A549 (cell line): ENCODE data around the gene EPB41L4A. TPM values are rescaled to one million over a fixed set of nuclear protein-coding genes. Genes with fewer than 3 reads are reported as not detected.
A peak's percentile ranks its signal among the peaks of the same experiment; 100 is the strongest.

Experiments used
- ATAC-seq, 2 experiments: fragments of 200-7000 bp in 1 of 2; fragments of >200 bp in 1 of 2; cut with Nextera tagmentation in 1 of 2; cut with Tn5 transposase in 1 of 2; 3 replicates each; pipeline versions ENCODE4 v1.8.0 to v1.9.1; 2018 to 2020; ENCODE audit warnings: mild to moderate bottlenecking in 1 of 2, moderate library complexity in 1 of 2
- CTCF ChIA-PET: fragments of 300-600 bp; sonication (Branson Sonifier 250); formaldehyde crosslinking; extraction: SDS; loops from one replicate; lab custom pipeline; 2021; ENCODE audit warnings: antibody characterized with exemption, inconsistent platforms; lab: Yijun Ruan, JAX
- POLR2A ChIA-PET: fragments of 350-600 bp; formaldehyde crosslinking; extraction: SDS; loops from one replicate; lab custom pipeline; 2021; ENCODE audit warnings: antibody characterized with exemption, inconsistent platforms; lab: Yijun Ruan, JAX
- DNase-seq, 2 experiments: peaks; one replicate each; pipeline versions ENCODE4 v3.0.0 to v3.0.0-alpha.2; 2011 to 2016; ENCODE audit warnings: low read depth in 1 of 2, low spot score in 1 of 2
- FAIRE-seq: peaks from 2 replicates; lab custom pipeline; 2011; peaks lifted over from hg19 to GRCh38; lab: Jason Lieb, UNC
- H3K27ac ChIP-seq, 2 experiments: fragments of >200 bp; sonication (Bioruptor Twin); formaldehyde crosslinking; 3 replicates each; pipeline ENCODE4 v1.5.1; 2016 to 2017
- H3K4me1 ChIP-seq: fragments of >200 bp; sonication (Bioruptor Twin); formaldehyde crosslinking; 3 replicates; pipeline ENCODE4 v1.6.1; 2016
- H3K4me2 ChIP-seq: fragments of >200 bp; sonication (Bioruptor Twin); formaldehyde crosslinking; 3 replicates; pipeline ENCODE4 v1.6.1; 2016
- H3K4me3 ChIP-seq: fragments of >200 bp; sonication (Bioruptor Twin); formaldehyde crosslinking; 3 replicates; pipeline ENCODE4 v1.5.1; 2016
- H3K9me3 ChIP-seq: fragments of >200 bp; sonication (Bioruptor Twin); formaldehyde crosslinking; 3 replicates; pipeline ENCODE4 v1.6.1; 2016
- ATOH8 ChIP-seq: fragments of 250-450 bp; sonication (Bioruptor Pico); IDR thresholded peaks from 2 replicates; pipeline ENCODE4 v1.5.0; 2020; ENCODE audit warnings: low read depth, mild to moderate bottlenecking, moderate library complexity
- CBX8 ChIP-seq: fragments of 200-600 bp; sonication (generic); IDR thresholded peaks from 2 replicates; pipeline ENCODE4 v1.6.1; 2016
- CHD4 ChIP-seq: fragments of 200-600 bp; sonication (generic); IDR thresholded peaks from 2 replicates; pipeline ENCODE4 v1.6.1; 2016; ENCODE audit warnings: antibody characterized with exemption, mild to moderate bottlenecking, borderline replicate concordance
- EHF ChIP-seq: fragments of 250-450 bp; sonication (Bioruptor Pico); IDR thresholded peaks from 2 replicates; pipeline ENCODE4 v1.5.0; 2020; ENCODE audit warnings: mild to moderate bottlenecking
- EP300 ChIP-seq, 2 experiments: fragments of >200 bp; sonication (Bioruptor Twin); formaldehyde crosslinking; IDR thresholded peaks; 2 replicates in 1 of 2; 3 replicates in 1 of 2; pipeline ENCODE4 v1.6.1; 2016 to 2017
- HDAC2 ChIP-seq: fragments of 200-600 bp; sonication (generic); IDR thresholded peaks from 2 replicates; pipeline ENCODE4 v1.6.1; 2016
- HES2 ChIP-seq: fragments of >200 bp; sonication (Bioruptor Twin); formaldehyde crosslinking; IDR thresholded peaks from 2 replicates; pipeline ENCODE4 v1.6.1; 2016
- HOXB13 ChIP-seq: fragments of 250-450 bp; sonication (Bioruptor Pico); IDR thresholded peaks from 2 replicates; pipeline ENCODE4 v1.5.0; 2020; ENCODE audit warnings: low read depth, mild to moderate bottlenecking, moderate library complexity
- JUN ChIP-seq, 2 experiments: fragments of >200 bp; sonication (Bioruptor Twin); formaldehyde crosslinking; IDR thresholded peaks; 2 replicates in 1 of 2; 3 replicates in 1 of 2; pipeline ENCODE4 v1.6.1; 2016 to 2017
- MAFK ChIP-seq: fragments of 450-650 bp; IDR thresholded peaks from 2 replicates; pipeline ENCODE4 v1.6.1; 2014; ENCODE audit not compliant: partially characterized antibody
- MAZ ChIP-seq: fragments of 150-350 bp; IDR thresholded peaks from 2 replicates; pipeline ENCODE4 v1.6.1; 2014; ENCODE audit warnings: antibody characterized with exemption, low read depth, low read length, borderline replicate concordance
- NFE2L2 ChIP-seq: fragments of 150-350 bp; conservative IDR thresholded peaks from 2 replicates; pipeline ENCODE4 v1.6.1; 2014; ENCODE audit warnings: low read length
- PHF8 ChIP-seq: fragments of 200-600 bp; sonication (generic); IDR thresholded peaks from 2 replicates; pipeline ENCODE4 v1.6.1; 2016; ENCODE audit warnings: low read depth, mild to moderate bottlenecking, antibody characterized with exemption, moderate library complexity, borderline replicate concordance
- RARB ChIP-seq: fragments of 250-450 bp; sonication (Bioruptor Pico); IDR thresholded peaks from 2 replicates; pipeline ENCODE4 v1.8.0; 2021; ENCODE audit warnings: mild to moderate bottlenecking, moderate library complexity
- ZSCAN20 ChIP-seq: fragments of 250-450 bp; sonication (Bioruptor Pico); IDR thresholded peaks from 2 replicates; pipeline ENCODE4 v1.8.0; 2022; ENCODE audit warnings: mild to moderate bottlenecking, moderate library complexity
- WGBS: methylation state at CpG from one replicate; pipeline ENCODE4 v1.1.6; 2017; ENCODE audit errors: missing lambda C conversion rate; 5-methylcytosine and 5-hydroxymethylcytosine counted together
- polyA plus RNA-seq, 4 experiments: library from polyadenylated mRNA; depleted of rRNA in 3 of 4; stranded (reverse); fragments of >200 nt; fragmentation: RNase III in 1 of 4; extraction: RNeasy Plus Mini Kit Qiagen cat#74134 plus additional on column Dnase treatment in 1 of 4; gene quantifications; 2 replicates in 3 of 4; 3 replicates in 1 of 4; pipeline ENCODE4 v1.2.3, GENCODE V29; 2011 to 2017
- TF ChIP-seq, protein P1 (sequence below): fragments of >200 bp; sonication (Bioruptor Twin); formaldehyde crosslinking; IDR thresholded peaks from 3 replicates; pipeline ENCODE4 v1.5.1; 2016
- TF ChIP-seq, protein P2 (sequence below): IDR thresholded peaks from 2 replicates; pipeline ENCODE4 v1.6.1; 2012; ENCODE audit warnings: low read depth, borderline replicate concordance
- TF ChIP-seq, protein P3 (sequence below): fragments of 450-650 bp; IDR thresholded peaks from 2 replicates; pipeline ENCODE4 v1.6.1; 2014; ENCODE audit warnings: antibody characterized with exemption

EPB41L4A gene
- polyA plus RNA-seq, 2 of the 4 experiments (the other 2 are of a cell fraction): 1.3 to 4.4 TPM

GRCh38 chr5:112221128-112221527, 197.9 kb downstream of the EPB41L4A start:
- CTCF ChIA-PET: interaction anchor here (1.1 to 2.4 kb wide), 2 partner anchors 9 to 199 kb away, joined by 3 to 11 read pairs; no protein-coding TSS in a partner anchor

GRCh38 chr5:112219000-112219399, 200.1 kb downstream of the EPB41L4A start:
- ATAC-seq: no peak
- Histone ChIP-seq H3K4me3 (no peak overlapping the region), H3K4me1 (peaks cover 21% of the 10 kb centered on the region; the same call in 2 of the 3 replicates)
- CTCF ChIA-PET: no interaction called here
- no peak for TF ChIP-seq RARB
- TF ChIP-seq HDAC2: no peak
- TF ChIP-seq, protein P1, sequence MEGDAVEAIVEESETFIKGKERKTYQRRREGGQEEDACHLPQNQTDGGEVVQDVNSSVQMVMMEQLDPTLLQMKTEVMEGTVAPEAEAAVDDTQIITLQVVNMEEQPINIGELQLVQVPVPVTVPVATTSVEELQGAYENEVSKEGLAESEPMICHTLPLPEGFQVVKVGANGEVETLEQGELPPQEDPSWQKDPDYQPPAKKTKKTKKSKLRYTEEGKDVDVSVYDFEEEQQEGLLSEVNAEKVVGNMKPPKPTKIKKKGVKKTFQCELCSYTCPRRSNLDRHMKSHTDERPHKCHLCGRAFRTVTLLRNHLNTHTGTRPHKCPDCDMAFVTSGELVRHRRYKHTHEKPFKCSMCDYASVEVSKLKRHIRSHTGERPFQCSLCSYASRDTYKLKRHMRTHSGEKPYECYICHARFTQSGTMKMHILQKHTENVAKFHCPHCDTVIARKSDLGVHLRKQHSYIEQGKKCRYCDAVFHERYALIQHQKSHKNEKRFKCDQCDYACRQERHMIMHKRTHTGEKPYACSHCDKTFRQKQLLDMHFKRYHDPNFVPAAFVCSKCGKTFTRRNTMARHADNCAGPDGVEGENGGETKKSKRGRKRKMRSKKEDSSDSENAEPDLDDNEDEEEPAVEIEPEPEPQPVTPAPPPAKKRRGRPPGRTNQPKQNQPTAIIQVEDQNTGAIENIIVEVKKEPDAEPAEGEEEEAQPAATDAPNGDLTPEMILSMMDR: no peak
- TF ChIP-seq ATOH8 (CRISPR knock-in tag): no peak
- TF ChIP-seq JUN (IDR thresholded peaks at IDR 0.05): no peak
- no peak for TF ChIP-seq EP300 (IDR thresholded peaks at IDR 0.05)
- TF ChIP-seq PHF8: no peak
- TF ChIP-seq MAFK: no peak
- TF ChIP-seq, protein P2, sequence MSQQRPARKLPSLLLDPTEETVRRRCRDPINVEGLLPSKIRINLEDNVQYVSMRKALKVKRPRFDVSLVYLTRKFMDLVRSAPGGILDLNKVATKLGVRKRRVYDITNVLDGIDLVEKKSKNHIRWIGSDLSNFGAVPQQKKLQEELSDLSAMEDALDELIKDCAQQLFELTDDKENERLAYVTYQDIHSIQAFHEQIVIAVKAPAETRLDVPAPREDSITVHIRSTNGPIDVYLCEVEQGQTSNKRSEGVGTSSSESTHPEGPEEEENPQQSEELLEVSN: no peak
- no peak for TF ChIP-seq CBX8
- TF ChIP-seq, protein P3, sequence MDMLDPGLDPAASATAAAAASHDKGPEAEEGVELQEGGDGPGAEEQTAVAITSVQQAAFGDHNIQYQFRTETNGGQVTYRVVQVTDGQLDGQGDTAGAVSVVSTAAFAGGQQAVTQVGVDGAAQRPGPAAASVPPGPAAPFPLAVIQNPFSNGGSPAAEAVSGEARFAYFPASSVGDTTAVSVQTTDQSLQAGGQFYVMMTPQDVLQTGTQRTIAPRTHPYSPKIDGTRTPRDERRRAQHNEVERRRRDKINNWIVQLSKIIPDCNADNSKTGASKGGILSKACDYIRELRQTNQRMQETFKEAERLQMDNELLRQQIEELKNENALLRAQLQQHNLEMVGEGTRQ: no peak
- TF ChIP-seq MAZ: no peak
- no peak for TF ChIP-seq NFE2L2
- TF ChIP-seq, all 56 proteins: peak for 0
- Histone ChIP-seq H3K4me2 (no peak overlapping the region), H3K9me3 (no peaks in the 10 kb centered on the region), H3K27ac (no peak overlapping the region)
- FAIRE-seq (no peak), DNase-seq (no peak)
- 75% methylated on average over 6 of the region's 6 CpGs for WGBS
- POLR2A ChIA-PET: interaction anchor here (0.9 kb wide), 1 partner anchor 10 kb away, joined by 3 read pairs; no protein-coding TSS in a partner anchor

More at GRCh38 chr5:112221128-112221527, 197.9 kb downstream of the EPB41L4A start:
- Histone ChIP-seq H3K4me3 (no peak overlapping the region), H3K9me3 (no peaks in the 10 kb centered on the region), H3K27ac (no peak overlapping the region), H3K4me2 (peak overlapping the region; percentile 24; the same call in 2 of the 3 replicates), H3K4me1 (peaks cover 21% of the 10 kb centered on the region; the same call in 2 of the 3 replicates)
- POLR2A ChIA-PET: no interaction called here
- FAIRE-seq: no peak
- TF ChIP-seq RARB (no peak), HOXB13 (no peak)
- DNase-seq: no peak
- WGBS: 27% methylated on average over 2 of the region's 2 CpGs
- no peak; a peak in 1 of 6 replicates for ATAC-seq

DNA sequence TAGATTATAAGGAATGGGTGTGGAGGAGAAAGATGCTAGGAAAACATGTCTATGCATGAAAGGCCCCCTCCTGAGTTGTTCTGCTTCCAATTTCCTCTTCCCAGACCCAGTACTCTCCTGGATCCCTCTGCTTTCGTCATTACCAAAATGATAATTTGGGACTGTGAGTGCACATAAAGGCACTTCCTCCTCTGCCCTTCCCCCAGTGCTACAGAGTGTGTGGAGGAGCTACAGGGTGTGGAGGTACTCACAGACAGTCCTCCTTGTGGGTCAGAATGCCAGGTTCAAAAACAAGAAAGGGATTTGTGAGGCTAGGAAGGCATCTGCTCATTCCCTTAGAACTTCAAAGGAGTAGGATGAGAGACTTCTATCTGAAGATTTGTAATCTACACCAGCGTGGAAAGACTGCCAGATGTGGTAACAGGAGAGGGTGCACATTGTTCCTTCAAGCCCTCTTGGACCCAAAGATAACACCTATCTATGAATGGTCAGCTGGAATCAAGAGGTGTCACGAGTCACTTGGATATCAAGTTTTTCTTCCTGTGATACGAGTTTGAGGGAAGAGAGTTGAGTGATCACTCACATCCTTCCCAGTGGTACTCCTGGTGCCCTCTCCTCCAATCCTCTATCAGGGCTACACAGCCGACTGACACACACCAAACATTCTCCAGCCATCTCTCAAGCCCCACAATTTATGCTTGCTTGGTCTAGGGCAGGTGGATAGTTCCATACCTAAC, 201.1 kb downstream of the EPB41L4A start:
- Histone ChIP-seq H3K27ac (no peak overlapping the region), H3K4me2 (no peak overlapping the region), H3K4me3 (no peak overlapping the region), H3K9me3 (no peaks in the 10 kb centered on the region), H3K4me1 (peaks cover 21% of the 10 kb centered on the region; the same call in 2 of the 3 replicates)
- WGBS: 64% methylated on average over 5 of the region's 5 CpGs
- FAIRE-seq: no peak
- no peak for ATAC-seq
- POLR2A ChIA-PET: no interaction called here
- no peak for DNase-seq
- TF ChIP-seq ZSCAN20 (CRISPR knock-in tag): no peak
- no peak for TF ChIP-seq HES2
- TF ChIP-seq CHD4: no peak
- TF ChIP-seq EHF: no peak
- CTCF ChIA-PET: interaction anchor here (0.8 kb wide), 1 partner anchor 21 kb away, joined by 4 read pairs; no protein-coding TSS in a partner anchor
